NCI-H226 (cell line): ENCODE data around the gene TSPY8.
"Not testable (repeated sequence)": the region's sequence is repeated elsewhere in the genome, so short reads cannot be mapped to it uniquely, and the experiment has no call there.

Experiments
- DNase-seq: peaks from one replicate; pipeline ENCODE4 v3.0.0-alpha.2; 2015

TSPY8 gene

GRCh38 chrY:9357497-9357896 lies at the start of gene TSPY8:
TSS of gene TSPY8 (plus strand) at chrY:9357797. CDS start at chrY:9357843, 46 bp downstream.
- DNase-seq = not testable (repeated sequence)

GRCh38 chrY:9320996-9321395 lies 36.6 kb upstream of the TSPY8 start:
- no peak for DNase-seq

GRCh38 chrY:9337164-9337563 lies 20.4 kb upstream of the TSPY8 start, which contains the start of gene TSPY4:
TSS of gene TSPY4 (plus strand) at chrY:9337464. CDS start at chrY:9337510, 46 bp downstream.
- DNase-seq = not testable (repeated sequence)

GRCh38 chrY:9396527-9396926 lies 38.9 kb downstream of the TSPY8 start:
- DNase-seq = not testable (repeated sequence)

GRCh38 chrY:9398121-9398520 lies 40.5 kb downstream of the TSPY8 start, which contains the start of gene TSPY3:
TSS of gene TSPY3 (plus strand) at chrY:9398421. CDS start at chrY:9398467, 46 bp downstream.
- DNase-seq = not testable (repeated sequence)
